ENCODE results near the gene DPM3.

Gene DPM3

GRCh38 chr1:155178441-155179111 is 38.2 kb upstream of the DPM3 start:
- no peak overlapping the region for H3K4me2 ChIP-seq (ENCODE audit: low read length)
- no peaks in the 10 kb centered on the region for H3K9me3 ChIP-seq (ENCODE audit: control insufficient read depth, insufficient read depth, low read length)
- H3K27me3 ChIP-seq (ENCODE audit: control insufficient read depth, low read length), result no peaks in the 10 kb centered on the region
- H3K4me3 ChIP-seq (ENCODE audit: low read length), result no peak overlapping the region
- H3K9me2 ChIP-seq (replicated peaks; ENCODE audit: control insufficient read depth, low read length), result no peaks in the 10 kb centered on the region
- H3F3A ChIP-seq (ENCODE audit: control insufficient read depth, insufficient read depth), result peaks cover 13% of the 10 kb centered on the region; the same call in 1 of the 2 replicates
- TF ChIP-seq EZH2phosphoT487 (IDR thresholded peaks at IDR 0.05; ENCODE audit: borderline replicate concordance, low read length), result no peak
- TF ChIP-seq, protein P1, sequence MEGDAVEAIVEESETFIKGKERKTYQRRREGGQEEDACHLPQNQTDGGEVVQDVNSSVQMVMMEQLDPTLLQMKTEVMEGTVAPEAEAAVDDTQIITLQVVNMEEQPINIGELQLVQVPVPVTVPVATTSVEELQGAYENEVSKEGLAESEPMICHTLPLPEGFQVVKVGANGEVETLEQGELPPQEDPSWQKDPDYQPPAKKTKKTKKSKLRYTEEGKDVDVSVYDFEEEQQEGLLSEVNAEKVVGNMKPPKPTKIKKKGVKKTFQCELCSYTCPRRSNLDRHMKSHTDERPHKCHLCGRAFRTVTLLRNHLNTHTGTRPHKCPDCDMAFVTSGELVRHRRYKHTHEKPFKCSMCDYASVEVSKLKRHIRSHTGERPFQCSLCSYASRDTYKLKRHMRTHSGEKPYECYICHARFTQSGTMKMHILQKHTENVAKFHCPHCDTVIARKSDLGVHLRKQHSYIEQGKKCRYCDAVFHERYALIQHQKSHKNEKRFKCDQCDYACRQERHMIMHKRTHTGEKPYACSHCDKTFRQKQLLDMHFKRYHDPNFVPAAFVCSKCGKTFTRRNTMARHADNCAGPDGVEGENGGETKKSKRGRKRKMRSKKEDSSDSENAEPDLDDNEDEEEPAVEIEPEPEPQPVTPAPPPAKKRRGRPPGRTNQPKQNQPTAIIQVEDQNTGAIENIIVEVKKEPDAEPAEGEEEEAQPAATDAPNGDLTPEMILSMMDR (IDR thresholded peaks at IDR 0.05; ENCODE audit: low read depth, low read length, poor library complexity, severe bottlenecking), result no peak
- peaks cover 22% of the 10 kb centered on the region for H3K36me3 ChIP-seq (ENCODE audit: control insufficient read depth, low read length)
- H3K27ac ChIP-seq (ENCODE audit: low read depth, low read length), result no peak overlapping the region
- no peaks in the 10 kb centered on the region for H4K20me1 ChIP-seq (ENCODE audit: control insufficient read depth, insufficient read depth, low read depth, low read length)
- peaks cover 33% of the 10 kb centered on the region for H3K4me1 ChIP-seq (ENCODE audit: control insufficient read depth, low read length)
- no peaks in the 10 kb centered on the region for H3K79me2 ChIP-seq (ENCODE audit: control insufficient read depth, low read length)

GRCh38 chr1:155177918-155178281 is 37.6 kb upstream of the DPM3 start:
- no peaks in the 10 kb centered on the region for H3K9me2 ChIP-seq (replicated peaks; ENCODE audit: control insufficient read depth, low read length)
- H3K4me2 ChIP-seq (ENCODE audit: low read length), result no peak overlapping the region
- H3K36me3 ChIP-seq (ENCODE audit: control insufficient read depth, low read length), result peaks cover 23% of the 10 kb centered on the region
- no peaks in the 10 kb centered on the region for H3K27me3 ChIP-seq (ENCODE audit: control insufficient read depth, low read length)
- no peaks in the 10 kb centered on the region for H3K9me3 ChIP-seq (ENCODE audit: control insufficient read depth, insufficient read depth, low read length)
- peaks cover 13% of the 10 kb centered on the region; the same call in 1 of the 2 replicates for H3F3A ChIP-seq (ENCODE audit: control insufficient read depth, insufficient read depth)
- no peaks in the 10 kb centered on the region for H4K20me1 ChIP-seq (ENCODE audit: control insufficient read depth, insufficient read depth, low read depth, low read length)
- TF ChIP-seq, protein P1 (IDR thresholded peaks at IDR 0.05; ENCODE audit: low read depth, low read length, poor library complexity, severe bottlenecking), result no peak
- no peak for TF ChIP-seq EZH2phosphoT487 (IDR thresholded peaks at IDR 0.05; ENCODE audit: borderline replicate concordance, low read length)
- H3K27ac ChIP-seq (ENCODE audit: low read depth, low read length), result no peak overlapping the region
- H3K79me2 ChIP-seq (ENCODE audit: control insufficient read depth, low read length), result peaks cover 2% of the 10 kb centered on the region
- no peak overlapping the region for H3K4me3 ChIP-seq (ENCODE audit: low read length)
- H3K4me1 ChIP-seq (ENCODE audit: control insufficient read depth, low read length), result peaks cover 37% of the 10 kb centered on the region

- Histone ChIP-seq H3K4me2 (ENCODE audit: low read length) (no peak overlapping the region), H3K79me2 (ENCODE audit: control insufficient read depth, low read length) (peaks cover 7% of the 10 kb centered on the region), H3K27ac (ENCODE audit: low read depth, low read length) (no peak overlapping the region), H3K4me1 (ENCODE audit: control insufficient read depth, low read length) (peaks cover 38% of the 10 kb centered on the region), H3F3A (ENCODE audit: control insufficient read depth, insufficient read depth) (peaks cover 13% of the 10 kb centered on the region; the same call in 1 of the 2 replicates), H3K4me3 (ENCODE audit: low read length) (no peak overlapping the region), H3K9me3 (ENCODE audit: control insufficient read depth, insufficient read depth, low read length) (no peaks in the 10 kb centered on the region), H4K20me1 (ENCODE audit: control insufficient read depth, insufficient read depth, low read depth, low read length) (no peaks in the 10 kb centered on the region), H3K36me3 (ENCODE audit: control insufficient read depth, low read length) (peaks cover 27% of the 10 kb centered on the region), H3K27me3 (ENCODE audit: control insufficient read depth, low read length) (no peaks in the 10 kb centered on the region), H3K9me2 (replicated peaks; ENCODE audit: control insufficient read depth, low read length) (no peaks in the 10 kb centered on the region)
- TF ChIP-seq, protein P1 (IDR thresholded peaks at IDR 0.05; ENCODE audit: low read depth, low read length, poor library complexity, severe bottlenecking), result no peak
- no peak for TF ChIP-seq EZH2phosphoT487 (IDR thresholded peaks at IDR 0.05; ENCODE audit: borderline replicate concordance, low read length)
Observed at GRCh38 chr1:155177192-155177917, 37.0 kb upstream of the DPM3 start.

All from DOHH2 (cell line).